Right atrium auricular region (tissue), 2 donors: ENCODE results near the gene IL25. TPM values are rescaled to one million over a fixed set of nuclear protein-coding genes. Genes with fewer than 3 reads are reported as not detected.

Experiments
- DNase-seq: peaks from one replicate; pipeline ENCODE4 v3.0.0-alpha.2; 2019; ENCODE audit warnings: low spot score
- H3K27ac ChIP-seq, 2 donors: fragments of 200-600 bp; sonication (generic); 1 replicate in 1 of 2; 2 replicates in 1 of 2; pipeline ENCODE4 v1.5.1; 2016 to 2019
- H3K27me3 ChIP-seq, 2 donors: fragments of 200-600 bp; sonication (generic); one replicate each; pipeline versions ENCODE4 v1.5.1 to v1.6.0; 2017 to 2019
- H3K36me3 ChIP-seq: fragments of 200-600 bp; sonication (generic); one replicate; pipeline ENCODE4 v1.5.1; 2016
- H3K4me1 ChIP-seq, 2 donors: fragments of 200-600 bp; sonication (generic); one replicate each; pipeline versions ENCODE4 v1.5.1 to v1.6.0; 2017 to 2019
- H3K4me3 ChIP-seq, 2 donors: fragments of 200-600 bp; sonication (generic); 1 replicate in 1 of 2; 2 replicates in 1 of 2; pipeline ENCODE4 v1.5.1; 2017 to 2019; ENCODE audit warnings: mild to moderate bottlenecking in 1 of 2, moderate library complexity in 1 of 2
- H3K9me3 ChIP-seq, 2 donors: fragments of 200-600 bp; sonication (generic); one replicate each; pipeline ENCODE4 v1.5.1; 2019
- total RNA-seq, 2 donors: library from RNA; depleted of rRNA; stranded (reverse); fragments of >200 nt; gene quantifications; one replicate each; pipeline ENCODE4 v1.1.0, GENCODE V29; 2016
- TF ChIP-seq, protein P1 (sequence below), 2 donors: fragments of 200-600 bp; sonication (generic); IDR thresholded peaks; one replicate each; pipeline ENCODE4 v1.5.1; 2019; ENCODE audit warnings: antibody characterized with exemption in 2 of 2

Gene IL25
- total RNA-seq, 2 donors from 2014 or later = not detected

DNA sequence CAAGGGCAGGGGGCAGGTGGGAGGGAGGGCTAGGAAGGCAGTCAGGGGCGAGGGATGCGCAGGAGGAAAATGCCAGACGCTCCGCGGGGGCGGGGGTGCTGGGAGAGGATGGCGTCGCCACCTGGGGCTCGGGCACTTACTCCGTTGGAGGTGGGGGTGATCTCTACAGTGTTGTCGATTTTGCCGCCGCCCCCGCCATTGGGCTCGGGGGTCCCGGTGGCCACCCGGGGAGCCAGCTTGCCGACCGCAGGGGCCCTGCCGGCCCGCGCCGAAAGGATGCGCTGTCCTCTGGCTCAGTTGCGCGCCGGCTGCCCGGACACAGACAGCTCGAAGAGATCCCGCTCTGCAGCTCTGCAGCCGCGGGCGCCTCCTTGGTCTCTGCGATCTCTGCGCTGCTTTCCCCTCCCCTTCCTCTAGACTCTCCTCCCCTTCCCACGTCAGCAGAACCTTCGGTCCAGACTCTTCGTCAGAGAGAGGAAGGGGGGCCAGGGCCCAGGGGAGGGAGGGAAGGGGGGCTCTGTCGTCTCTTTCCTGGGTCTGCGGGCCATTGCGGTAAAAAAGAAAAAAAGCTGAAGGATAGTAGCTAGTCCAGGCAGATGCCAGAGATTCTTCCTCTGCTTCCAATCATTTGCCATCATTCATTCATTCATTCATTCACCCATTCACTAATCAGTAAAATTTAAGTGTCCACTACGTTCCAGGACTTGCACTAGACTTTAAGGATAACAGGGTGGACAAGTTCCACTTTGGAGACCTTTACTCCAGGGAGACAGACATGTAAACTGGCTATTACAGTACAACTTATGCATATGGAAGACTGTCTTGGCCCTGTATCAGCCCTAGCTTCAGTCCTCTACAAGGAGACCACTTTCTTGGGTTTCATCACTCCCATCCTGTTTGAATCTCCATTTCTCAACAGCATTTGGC is 19.8 kb upstream of the IL25 start, which contains the start of gene SLC22A17:
Gene SLC22A17, minus strand, starts transcription at position 382 of the 927 bp plus-strand sequence.
- Histone ChIP-seq H3K27ac (peak within 1 kb of the TSS; percentile 56 to 71), H3K9me3 (no peaks in the 10 kb centered on the region), H3K36me3 (peaks cover 4% of the 10 kb centered on the region), H3K4me3 (peak within 1 kb of the TSS; percentile 55 to 61), H3K4me1 (peaks cover 0 to 20% of the 10 kb centered on the region in 2 donors), H3K27me3 (no peaks in the 10 kb centered on the region)
- TF ChIP-seq, protein P1, sequence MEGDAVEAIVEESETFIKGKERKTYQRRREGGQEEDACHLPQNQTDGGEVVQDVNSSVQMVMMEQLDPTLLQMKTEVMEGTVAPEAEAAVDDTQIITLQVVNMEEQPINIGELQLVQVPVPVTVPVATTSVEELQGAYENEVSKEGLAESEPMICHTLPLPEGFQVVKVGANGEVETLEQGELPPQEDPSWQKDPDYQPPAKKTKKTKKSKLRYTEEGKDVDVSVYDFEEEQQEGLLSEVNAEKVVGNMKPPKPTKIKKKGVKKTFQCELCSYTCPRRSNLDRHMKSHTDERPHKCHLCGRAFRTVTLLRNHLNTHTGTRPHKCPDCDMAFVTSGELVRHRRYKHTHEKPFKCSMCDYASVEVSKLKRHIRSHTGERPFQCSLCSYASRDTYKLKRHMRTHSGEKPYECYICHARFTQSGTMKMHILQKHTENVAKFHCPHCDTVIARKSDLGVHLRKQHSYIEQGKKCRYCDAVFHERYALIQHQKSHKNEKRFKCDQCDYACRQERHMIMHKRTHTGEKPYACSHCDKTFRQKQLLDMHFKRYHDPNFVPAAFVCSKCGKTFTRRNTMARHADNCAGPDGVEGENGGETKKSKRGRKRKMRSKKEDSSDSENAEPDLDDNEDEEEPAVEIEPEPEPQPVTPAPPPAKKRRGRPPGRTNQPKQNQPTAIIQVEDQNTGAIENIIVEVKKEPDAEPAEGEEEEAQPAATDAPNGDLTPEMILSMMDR (IDR thresholded peaks at IDR 0.05) = no peak
- DNase-seq = peak; percentile 86

DNA sequence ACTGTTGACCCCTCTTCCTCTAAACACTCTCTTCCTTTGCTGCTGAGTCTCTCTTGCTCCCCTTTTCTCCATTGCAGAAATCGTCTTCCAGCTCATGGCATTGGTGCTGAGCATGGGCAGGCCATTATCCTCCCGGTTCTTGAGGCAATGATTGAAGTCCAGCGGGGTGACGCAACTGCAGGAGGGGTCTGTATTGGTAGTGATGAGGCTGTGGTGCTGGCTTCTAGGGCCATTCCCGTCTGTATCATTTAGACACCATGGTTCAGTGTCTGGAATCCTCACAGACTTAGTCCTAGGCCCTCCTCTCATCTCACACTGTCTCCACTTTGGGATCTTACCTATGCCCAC is 19.2 kb upstream of the IL25 start:
- no peak overlapping the region for H3K4me3 ChIP-seq
- no peak for DNase-seq
- H3K4me1 ChIP-seq = peaks cover 0 to 24% of the 10 kb centered on the region in 2 donors
- H3K27me3 ChIP-seq = no peaks in the 10 kb centered on the region
- TF ChIP-seq, protein P1 (IDR thresholded peaks at IDR 0.05) = no peak
- peaks cover 4% of the 10 kb centered on the region for H3K36me3 ChIP-seq
- peak overlapping the region in 1 of 2 donors; percentile 71 for H3K27ac ChIP-seq
- H3K9me3 ChIP-seq = no peaks in the 10 kb centered on the region

DNA sequence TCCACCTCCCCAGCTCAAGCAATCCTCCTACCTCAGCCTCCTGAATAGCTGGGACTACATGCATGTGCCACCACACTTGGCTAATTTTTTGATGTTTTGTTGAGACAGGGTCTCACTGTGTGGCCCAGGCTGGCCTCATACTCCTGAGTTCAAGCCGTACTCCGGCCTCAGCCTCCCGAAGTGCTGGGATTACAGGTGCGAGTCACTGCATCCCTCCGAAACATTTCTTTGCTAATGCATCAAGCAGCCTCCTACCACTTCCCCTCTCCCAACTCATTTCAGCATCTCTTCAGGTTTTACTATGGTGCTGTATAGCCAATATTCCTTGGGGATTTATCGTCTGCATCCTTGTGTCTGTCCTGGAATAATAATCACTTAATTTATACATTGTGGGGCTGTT is 17.6 kb upstream of the IL25 start:
- Histone ChIP-seq H3K4me3 (no peak overlapping the region), H3K27ac (no peak overlapping the region), H3K36me3 (peaks cover 4% of the 10 kb centered on the region), H3K4me1 (peaks cover 0 to 27% of the 10 kb centered on the region in 2 donors), H3K9me3 (no peaks in the 10 kb centered on the region), H3K27me3 (no peaks in the 10 kb centered on the region)
- TF ChIP-seq, protein P1 (IDR thresholded peaks at IDR 0.05) = no peak
- no peak for DNase-seq

DNA sequence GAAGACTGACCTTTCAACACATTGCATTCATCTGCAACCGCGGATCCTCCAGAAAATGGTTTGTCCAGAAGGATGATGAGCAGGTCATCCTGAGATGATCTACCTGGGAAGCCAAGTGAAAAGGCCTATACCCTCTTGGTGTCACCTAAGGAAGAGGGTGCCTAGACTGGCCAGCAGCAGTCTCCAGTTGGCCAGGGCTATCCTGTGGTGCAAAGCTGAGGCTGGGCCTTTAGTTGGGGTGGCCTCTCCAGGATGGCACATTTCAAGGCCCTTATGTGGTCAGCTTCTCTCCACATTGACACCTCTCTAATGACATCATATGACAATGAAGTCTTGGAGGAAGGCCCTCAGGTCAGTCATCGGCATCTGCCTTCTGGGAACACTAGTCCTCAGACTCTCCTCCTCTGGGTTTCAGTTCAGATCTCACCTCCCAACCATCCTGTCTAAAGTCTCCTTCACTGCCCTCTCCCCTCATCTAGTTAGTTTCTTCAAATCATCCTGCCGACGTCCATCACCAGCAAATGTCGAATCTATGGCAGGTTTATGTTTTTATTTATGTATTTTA is 16.7 kb upstream of the IL25 start:
- DNase-seq = peak; percentile 40
- Histone ChIP-seq H3K36me3 (peaks cover 4% of the 10 kb centered on the region), H3K4me3 (no peak overlapping the region), H3K27me3 (no peaks in the 10 kb centered on the region), H3K27ac (no peak overlapping the region), H3K9me3 (no peaks in the 10 kb centered on the region), H3K4me1 (peaks cover 0 to 27% of the 10 kb centered on the region in 2 donors)
- TF ChIP-seq, protein P1 (IDR thresholded peaks at IDR 0.05) = no peak

DNA sequence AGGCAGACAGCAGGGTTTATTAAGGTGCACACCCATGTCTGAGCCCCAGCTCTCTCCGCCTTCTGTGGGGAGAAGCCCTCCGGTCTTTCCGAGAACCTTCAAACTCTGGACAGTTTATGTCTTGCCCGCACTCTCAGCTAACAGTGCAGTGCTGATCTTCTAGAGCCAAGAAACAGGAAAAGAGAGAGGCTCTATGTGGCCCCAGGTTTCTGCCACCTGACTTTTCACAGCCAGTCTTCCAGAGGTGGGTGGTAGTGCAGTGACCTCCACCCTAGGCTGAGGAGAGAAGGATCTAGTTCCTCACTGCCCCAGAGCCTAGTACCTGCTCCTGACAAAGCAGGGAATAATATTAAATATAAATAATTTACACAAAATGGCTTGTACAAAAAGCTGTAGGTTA is 15.9 kb upstream of the IL25 start:
- Histone ChIP-seq H3K9me3 (no peaks in the 10 kb centered on the region), H3K4me3 (no peak overlapping the region), H3K27me3 (no peaks in the 10 kb centered on the region), H3K4me1 (peaks cover 0 to 25% of the 10 kb centered on the region in 2 donors), H3K36me3 (peaks cover 4% of the 10 kb centered on the region), H3K27ac (no peak overlapping the region)
- TF ChIP-seq, protein P1 (IDR thresholded peaks at IDR 0.05) = no peak
- peak; percentile 50 for DNase-seq
